SW480 (cell line): ENCODE measurements around the gene RRAS2.
A peak's percentile ranks its signal among the peaks of the same experiment; 100 is the strongest.

ENCODE experiments used
- DNase-seq: peaks from one replicate; pipeline ENCODE4 v3.0.0-alpha.2; 2016; ENCODE audit warnings: low spot score

The RRAS2 gene

GRCh38 chr11:14336507-14337503, 22.2 kb downstream of the RRAS2 start:
- DNase-seq: peak; percentile 65

GRCh38 chr11:14335712-14336111, 23.3 kb downstream of the RRAS2 start:
- no peak for DNase-seq

- DNase-seq: no peak
Observed at GRCh38 chr11:14334893-14335292, 24.1 kb downstream of the RRAS2 start.

DNA sequence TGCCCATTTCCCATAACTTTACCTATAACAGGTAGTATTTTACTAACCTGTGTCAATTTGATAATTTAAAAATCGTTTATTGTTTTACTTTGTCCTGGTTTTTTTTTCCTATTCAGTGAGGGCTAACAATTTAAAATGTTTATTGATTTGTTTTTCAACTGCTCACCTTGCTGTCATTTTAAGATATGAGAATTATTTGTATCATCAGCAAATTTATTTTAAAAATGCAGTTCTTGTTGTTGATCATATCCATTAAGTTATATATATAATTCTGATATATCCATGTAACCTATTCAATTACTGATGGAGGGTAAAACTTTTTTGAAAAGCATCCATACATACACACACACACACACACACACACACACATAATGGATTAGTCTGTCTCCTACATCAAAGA, 24.8 kb downstream of the RRAS2 start:
- no peak for DNase-seq

DNA sequence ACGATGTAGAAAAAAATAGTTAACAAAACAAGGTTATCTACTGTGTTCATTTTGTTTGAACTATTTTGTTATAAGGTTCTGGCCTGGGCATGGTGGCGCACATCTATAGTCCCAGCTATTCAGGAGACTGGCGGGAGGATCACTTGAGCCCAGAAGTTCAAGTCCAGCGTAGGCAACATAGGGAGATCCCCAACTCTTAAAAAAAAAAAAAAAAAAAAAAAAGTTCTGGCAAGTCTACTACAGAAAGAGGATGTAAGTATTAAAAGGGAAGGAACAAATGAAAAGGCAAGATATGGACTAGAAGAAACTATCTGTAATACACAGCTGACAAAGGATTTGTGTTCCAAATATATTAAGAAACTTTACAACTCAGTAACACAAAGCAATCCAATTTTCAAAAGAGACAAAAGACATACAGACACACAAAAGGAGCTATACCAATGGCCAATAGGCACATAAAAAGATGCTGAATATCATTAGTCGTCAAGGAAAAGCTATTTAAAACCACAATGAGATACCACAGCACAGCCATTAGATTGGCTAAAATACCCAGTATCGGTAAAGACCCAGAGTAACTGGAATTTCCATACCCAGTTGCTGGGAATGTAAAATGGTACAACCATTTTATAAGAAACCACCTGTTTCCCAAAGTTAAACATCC, 27.4 kb downstream of the RRAS2 start:
- no peak for DNase-seq

DNA sequence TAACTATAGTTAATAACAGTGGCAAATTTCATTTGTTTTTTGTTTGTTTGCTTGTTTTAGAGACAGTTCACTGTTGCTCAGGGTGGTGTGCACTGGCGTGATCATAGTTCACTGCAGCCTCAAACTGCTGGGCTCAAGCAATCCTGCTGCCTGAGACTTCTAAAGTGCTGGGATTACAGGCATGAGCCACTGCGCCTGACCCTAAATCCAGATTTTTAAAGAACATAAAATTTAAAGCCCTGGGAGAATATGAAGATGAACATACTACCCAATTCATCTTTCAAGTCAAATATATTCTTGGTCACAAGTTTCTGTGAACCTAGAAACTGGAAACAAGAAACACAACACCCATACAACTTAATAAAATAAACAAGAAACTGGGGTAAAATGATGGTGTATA, 28.1 kb downstream of the RRAS2 start:
- no peak for DNase-seq

DNA sequence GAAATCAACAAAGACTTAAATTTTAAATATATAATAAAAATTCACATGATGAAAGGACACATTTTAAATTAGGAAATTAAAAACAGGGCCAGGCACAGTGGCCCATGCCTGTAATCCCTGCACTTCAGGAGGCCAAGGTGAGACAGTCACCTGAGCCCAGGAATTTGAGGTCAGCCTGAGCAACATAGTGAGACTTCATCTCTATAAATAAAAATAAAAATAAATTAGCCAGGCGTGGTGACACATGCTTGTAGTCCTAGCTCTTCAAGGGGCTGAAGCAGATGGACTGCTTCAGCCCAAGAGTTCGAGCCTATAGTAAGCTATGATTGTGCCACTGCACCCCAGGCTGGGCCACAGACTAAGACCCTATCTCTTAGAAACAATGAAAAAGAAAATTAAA, 29.3 kb downstream of the RRAS2 start:
- DNase-seq: no peak

GRCh38 chr11:14327116-14327515, 31.9 kb downstream of the RRAS2 start:
- DNase-seq: no peak

- no peak for DNase-seq
Observed at GRCh38 chr11:14323118-14323676, 35.8 kb downstream of the RRAS2 start.

GRCh38 chr11:14322510-14322909, 36.5 kb downstream of the RRAS2 start:
- DNase-seq: no peak

GRCh38 chr11:14320020-14320419, 39.0 kb downstream of the RRAS2 start:
- no peak for DNase-seq

- DNase-seq: no peak
Observed at GRCh38 chr11:14318581-14318981, 40.4 kb downstream of the RRAS2 start.

DNA sequence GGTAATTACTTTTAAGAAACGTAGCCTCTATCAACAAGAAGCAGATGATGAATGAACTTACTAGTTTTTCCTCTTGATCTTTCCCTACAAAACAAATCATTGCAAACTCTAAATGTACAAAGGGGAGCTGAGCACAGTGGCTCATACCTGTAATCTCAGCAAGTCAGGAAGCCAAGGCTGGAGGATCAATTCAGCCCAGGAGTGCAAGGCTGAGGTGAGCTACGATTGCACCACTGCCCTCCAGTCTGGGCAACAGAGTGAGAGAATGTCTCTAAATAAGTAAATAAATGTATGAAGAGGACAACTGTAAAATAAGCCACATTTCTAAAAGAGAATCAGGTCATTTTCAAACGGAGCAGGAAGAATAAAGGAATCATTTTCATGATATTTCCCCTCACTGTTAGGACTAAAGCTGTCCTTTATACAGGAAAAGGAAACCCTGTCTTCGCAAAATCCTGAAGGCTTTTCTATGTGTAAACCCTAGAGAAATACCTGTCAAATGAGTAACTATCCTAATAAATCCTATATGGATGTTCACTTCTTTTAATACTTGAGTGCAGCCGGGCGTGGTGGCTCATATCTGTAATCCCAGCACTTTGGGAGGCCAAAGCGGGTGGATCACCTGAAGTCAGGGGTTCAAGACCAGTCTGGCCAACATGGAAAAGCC, 41.2 kb downstream of the RRAS2 start:
- DNase-seq: no peak

GRCh38 chr11:14315130-14315529, 43.9 kb downstream of the RRAS2 start:
- DNase-seq: no peak

DNA sequence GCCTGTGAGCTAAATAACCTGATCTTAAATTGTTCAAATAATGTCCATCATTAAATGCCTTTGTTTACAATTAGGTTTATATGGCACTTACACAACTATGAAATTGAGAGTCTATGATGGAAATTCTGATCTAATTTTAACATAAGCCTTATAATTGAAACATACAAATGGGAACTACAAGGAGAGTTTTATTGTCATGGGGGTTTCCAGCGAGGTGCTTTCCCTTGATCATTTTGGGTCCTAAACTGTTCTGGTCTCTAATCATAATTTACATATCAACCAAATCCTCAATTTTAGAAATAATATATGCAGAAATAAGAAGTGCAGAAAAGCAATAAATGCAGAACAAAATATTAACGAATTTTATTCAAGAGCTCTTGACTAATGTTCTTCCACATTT, 44.9 kb downstream of the RRAS2 start:
- no peak for DNase-seq

- DNase-seq: peak; percentile 86
Observed at GRCh38 chr11:14312736-14313438, 46.1 kb downstream of the RRAS2 start.

DNA sequence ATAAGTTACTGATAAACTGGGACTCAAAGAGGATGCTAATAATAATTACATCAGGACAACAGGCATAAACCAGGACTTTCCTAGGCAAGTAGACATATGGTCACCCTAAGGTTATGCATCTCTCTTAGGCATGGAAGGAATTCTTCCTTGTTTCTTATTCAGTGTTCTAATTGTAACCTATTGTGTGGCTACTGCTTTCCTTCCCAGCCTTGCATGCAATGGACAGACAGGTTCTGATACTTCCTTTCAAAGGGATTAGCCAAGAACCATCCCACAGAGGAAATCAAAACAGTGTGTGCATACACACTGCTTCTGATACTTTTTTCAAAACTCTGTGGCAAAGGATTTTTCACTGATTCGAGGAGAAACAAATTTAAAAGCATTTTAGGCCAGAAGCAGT, 48.3 kb downstream of the RRAS2 start:
- no peak for DNase-seq

DNA sequence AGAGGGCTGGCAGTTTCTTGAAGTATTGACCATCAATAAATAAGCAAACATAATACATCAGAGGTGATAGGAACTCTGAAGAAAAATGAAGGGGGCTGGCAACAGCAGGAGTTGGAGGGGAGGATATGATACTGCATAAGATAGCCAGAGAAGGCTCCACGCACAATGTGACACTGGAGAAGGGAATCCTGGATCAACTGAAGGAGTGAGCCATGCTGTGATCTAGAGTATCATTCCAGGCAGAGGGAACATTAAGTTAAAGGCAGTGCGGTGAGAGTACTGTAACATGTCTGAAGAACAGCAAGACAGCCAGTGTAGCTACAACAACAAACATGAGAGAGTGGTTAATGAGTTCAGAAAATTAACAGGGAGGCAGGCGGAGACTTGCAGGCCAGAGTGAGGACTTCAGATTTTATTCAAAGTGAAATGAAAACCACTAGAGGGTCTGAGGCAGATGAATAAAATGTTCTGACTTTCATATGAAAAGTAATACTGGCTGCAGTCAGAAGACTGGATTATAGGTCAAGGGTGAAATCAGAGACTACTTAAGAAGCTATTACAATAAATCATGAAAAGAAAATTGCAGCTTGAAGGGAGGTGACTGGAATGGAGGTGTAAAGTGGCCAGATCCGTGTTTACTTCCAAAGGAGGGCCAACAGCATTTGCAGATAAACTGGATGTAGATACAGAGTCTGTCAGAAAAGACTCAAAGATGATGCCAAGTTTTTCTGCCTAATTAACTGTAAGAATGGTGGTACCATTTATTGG, 49.4 kb downstream of the RRAS2 start:
- DNase-seq: no peak

GRCh38 chr11:14308897-14309387, 50.0 kb downstream of the RRAS2 start:
- no peak for DNase-seq

- peak; percentile 59 for DNase-seq
Observed at GRCh38 chr11:14308114-14308896, 50.7 kb downstream of the RRAS2 start.
